NCI-H510A (cell line): ENCODE results near the gene MAGEC1.
"Not testable (repeated sequence)": the region's sequence is repeated elsewhere in the genome, so short reads cannot be mapped to it uniquely, and the experiment has no call there.

Experiments
- DNase-seq: peaks from one replicate; lab custom pipeline; 2025; lab: John Stamatoyannopoulos, UW

MAGEC1 gene, protein sequence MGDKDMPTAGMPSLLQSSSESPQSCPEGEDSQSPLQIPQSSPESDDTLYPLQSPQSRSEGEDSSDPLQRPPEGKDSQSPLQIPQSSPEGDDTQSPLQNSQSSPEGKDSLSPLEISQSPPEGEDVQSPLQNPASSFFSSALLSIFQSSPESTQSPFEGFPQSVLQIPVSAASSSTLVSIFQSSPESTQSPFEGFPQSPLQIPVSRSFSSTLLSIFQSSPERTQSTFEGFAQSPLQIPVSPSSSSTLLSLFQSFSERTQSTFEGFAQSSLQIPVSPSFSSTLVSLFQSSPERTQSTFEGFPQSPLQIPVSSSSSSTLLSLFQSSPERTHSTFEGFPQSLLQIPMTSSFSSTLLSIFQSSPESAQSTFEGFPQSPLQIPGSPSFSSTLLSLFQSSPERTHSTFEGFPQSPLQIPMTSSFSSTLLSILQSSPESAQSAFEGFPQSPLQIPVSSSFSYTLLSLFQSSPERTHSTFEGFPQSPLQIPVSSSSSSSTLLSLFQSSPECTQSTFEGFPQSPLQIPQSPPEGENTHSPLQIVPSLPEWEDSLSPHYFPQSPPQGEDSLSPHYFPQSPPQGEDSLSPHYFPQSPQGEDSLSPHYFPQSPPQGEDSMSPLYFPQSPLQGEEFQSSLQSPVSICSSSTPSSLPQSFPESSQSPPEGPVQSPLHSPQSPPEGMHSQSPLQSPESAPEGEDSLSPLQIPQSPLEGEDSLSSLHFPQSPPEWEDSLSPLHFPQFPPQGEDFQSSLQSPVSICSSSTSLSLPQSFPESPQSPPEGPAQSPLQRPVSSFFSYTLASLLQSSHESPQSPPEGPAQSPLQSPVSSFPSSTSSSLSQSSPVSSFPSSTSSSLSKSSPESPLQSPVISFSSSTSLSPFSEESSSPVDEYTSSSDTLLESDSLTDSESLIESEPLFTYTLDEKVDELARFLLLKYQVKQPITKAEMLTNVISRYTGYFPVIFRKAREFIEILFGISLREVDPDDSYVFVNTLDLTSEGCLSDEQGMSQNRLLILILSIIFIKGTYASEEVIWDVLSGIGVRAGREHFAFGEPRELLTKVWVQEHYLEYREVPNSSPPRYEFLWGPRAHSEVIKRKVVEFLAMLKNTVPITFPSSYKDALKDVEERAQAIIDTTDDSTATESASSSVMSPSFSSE

DNA sequence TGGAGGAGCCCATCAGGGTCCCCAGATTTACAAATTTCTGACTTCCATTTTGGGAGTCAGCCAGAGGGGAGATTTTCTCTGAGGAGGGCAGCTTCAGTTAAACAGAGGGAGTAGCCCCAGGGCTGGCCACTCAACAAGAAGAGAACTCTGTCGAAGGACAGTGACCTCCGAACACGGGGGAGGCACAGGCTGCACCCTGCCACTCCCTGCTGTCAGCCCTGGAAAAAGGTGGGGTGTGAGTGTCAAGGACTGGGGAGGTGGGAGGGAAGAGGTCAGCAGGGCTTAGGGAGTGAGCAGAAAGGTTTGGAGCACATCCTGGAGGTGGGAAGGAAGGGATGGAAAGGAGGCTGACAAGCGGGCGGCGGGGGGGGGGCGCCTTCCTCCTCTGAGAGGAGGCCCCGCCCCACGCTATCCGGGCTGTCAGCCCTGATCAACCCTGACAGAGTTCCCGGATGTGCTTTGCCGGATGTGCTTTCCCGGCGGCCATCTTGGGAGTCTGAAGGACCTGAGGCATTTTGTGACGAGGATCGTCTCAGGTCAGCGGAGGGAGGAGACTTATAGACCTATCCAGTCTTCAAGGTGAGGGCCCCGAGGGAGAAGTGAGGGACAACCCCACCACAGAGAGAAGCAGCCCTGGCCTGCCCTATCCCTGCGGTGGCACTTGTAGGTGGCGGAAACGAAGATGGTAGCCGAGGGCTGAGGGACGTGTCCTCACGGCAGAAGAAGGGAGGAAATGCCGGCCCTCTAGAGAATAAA is at the start of gene MAGEC1:
TSS of gene MAGEC1 (plus strand) at position 495 of the 756 bp plus-strand sequence. CDS start 1,179 bp downstream, outside the sequence.
- DNase-seq = peak; percentile 28

DNA sequence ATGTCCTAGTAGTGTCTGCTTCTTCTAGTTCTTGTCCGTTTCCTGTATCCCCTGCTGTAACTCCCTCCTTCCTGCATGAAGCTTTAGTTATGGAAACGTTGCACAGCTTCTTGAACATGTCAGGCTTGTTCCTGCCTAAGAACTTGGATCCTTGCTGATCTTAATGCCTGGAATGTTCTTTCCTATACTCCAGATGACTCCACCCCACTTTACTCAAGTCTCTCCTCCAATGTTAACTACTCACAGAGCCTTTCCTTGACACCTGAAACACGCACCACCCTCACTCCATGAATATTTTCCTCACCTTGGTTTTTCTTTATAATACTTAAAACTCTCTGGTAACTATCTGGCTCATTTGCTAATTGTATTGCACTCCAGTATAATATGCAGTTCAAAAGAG is 46.2 kb upstream of the MAGEC1 start:
- no peak for DNase-seq

DNA sequence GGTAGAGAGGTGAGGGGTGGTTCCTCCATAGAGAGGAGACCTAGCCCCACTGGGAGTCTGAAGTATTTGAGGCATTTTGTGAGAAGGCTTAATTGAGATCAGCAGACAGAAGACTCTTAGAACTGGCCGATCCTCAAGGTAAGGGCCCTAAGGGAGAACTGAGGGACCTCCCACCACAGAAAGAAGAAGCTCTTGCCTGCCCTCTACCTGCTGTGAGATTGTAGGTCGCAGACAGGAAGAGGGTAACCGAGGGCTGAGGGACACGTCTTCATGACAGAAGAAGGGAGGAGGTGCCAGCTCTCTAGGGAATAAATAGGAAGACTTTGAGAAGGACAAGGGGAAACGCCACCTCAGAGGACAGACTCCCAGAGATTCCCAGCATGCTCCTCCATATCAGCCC is 24.1 kb upstream of the MAGEC1 start:
- DNase-seq = no peak

DNA sequence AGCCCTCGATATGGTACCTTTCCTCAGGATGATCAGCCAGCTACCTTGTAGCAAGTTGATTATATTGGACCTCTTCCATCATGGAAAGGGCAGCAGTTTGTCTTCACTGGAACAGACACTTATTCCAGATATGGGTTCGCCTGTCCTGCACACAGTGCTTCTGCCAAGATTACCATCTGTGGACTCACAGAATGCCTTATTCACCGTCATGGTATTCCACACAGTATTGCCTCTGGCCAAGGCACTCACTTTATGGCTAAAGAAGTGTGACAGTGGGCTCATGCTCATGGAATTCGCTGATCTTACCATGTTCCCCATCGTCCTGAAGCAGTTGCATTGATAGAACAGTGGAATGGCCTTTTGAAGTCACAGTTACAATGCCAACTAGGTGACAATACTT is 14.9 kb upstream of the MAGEC1 start:
- not testable (repeated sequence) for DNase-seq

DNA sequence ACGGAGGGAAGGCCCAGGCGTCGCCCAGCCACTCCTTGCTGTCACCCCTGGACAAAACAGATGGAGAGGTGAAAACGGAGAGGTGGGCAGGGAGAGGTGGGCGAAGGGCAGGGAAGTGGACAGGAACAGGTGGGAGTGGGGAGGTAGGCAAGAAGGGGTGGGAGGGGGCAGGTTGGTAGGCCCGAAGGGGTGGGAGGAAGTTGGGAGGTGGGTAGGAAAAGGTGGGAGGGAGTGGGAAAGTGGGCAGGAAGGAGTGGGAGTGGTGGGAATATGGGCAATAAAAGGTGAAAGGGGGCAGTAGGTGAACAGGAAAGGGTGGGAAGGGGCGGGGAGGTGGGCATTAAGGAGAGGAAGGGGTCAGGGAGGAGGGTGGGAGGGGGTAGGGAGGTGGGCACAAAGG is 9.0 kb upstream of the MAGEC1 start:
- no peak for DNase-seq

DNA sequence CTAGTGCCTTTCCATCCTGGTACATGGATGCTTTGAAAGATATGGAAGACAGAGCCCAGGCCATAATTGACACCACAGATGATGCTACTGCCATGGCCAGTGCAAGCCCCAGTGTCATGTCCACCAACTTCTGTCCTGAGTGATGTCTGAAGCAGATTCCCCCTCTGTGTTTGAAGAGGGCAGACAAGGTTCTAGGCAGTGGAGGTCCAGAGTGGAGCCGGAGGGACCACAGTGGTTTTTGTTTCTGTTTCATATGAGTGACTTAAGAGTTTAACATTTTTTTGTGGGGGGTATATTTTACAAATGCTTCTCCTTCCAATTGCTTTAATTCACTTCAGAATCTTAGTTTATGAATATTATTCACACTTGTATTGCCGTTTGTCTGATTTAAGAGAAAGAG is 6.0 kb upstream of the MAGEC1 start:
- no peak for DNase-seq

DNA sequence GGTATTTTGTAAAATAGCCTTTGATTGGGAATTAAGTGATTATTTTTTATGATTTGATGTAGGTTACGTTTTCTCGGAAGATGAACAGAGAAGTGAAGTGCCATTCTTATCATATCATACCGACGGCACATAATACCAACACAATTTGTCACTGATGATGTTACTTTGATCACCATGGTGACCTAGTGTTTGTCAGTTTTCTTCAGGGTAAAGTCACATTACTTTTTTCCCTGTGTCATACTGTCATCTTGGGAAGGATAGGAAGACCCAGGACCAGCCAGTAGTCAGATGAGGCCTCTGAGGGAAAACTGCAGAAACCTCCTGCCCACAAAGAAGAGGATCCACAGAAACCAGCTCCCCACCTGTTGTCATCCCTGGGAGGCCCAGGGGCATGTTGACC is 1.3 kb upstream of the MAGEC1 start:
- DNase-seq = no peak

DNA sequence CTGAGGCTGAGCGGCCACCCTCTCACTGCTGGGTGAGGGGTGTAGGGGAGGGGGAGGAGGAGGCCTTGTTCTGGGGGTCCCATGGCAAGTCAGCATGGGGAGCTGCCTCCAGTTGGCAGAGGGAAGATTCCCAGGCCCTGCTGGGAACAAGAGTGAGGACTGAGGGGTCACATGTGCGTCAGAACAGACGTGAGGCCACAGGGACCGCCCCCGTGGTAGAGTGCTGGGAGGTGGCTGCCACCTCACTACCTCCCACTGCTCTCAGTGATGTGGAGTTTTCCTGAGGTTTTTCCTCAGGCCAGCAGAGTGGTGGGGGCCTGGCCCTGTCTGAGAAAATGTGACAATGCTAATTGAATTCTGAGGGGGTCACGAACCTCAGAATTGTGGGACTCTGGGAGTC is 568 bp downstream of the MAGEC1 start:
- DNase-seq = no peak

DNA sequence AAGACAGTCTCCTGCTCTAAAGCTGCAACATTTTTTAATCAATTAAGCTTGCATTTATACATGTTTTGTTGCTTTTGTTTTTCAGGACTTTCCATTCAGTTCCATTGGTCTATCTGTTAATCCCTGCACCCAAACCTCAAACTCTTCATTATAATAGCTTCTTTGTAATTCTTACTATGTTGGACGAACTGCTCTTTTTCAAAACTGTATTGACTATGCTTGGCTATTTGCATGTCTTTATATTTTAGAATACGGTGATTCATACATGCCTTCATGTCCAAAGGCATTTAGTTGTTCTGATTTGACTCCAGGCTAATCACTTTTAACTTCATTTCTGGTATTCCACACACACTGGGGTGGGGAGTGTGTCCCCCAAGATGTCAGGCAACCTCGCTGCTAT is 14.1 kb downstream of the MAGEC1 start:
- no peak for DNase-seq

DNA sequence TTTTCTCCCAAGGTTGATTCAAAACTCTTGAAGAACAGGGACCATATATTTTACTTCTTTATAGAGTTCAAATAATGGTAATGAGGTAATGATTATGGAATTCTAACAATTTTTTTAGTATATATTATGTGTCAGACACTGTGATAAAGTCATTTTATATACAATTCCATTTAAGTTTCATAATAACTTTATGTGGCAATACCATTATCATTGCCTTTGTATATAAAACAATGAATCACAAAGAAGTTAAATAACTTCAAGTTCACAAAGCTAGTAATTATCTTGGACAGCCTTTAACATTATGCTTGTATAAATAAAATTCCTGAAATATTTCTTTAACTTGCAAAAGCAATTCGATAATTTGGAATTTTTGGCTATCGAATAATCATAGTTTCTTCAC is 20.6 kb downstream of the MAGEC1 start:
- DNase-seq = no peak

DNA sequence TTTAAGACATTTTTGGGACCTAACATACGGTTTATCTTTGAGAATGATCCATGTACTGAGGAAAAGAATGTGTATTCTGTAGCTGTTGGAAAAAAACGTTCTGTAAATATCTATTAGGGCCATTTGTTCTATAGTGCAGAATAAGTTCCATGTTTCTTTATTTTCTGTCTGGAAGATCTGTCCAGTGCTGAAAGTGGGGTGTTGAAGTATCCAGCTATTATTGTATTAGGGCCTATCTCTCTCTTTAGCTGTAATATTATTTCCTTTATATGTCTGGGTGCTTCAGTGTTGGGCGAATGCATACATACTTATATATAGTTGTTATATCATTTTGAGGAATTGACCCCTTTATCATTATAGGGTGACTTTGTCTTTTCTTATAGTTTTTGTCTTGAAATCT is 24.7 kb downstream of the MAGEC1 start:
- no peak for DNase-seq

DNA sequence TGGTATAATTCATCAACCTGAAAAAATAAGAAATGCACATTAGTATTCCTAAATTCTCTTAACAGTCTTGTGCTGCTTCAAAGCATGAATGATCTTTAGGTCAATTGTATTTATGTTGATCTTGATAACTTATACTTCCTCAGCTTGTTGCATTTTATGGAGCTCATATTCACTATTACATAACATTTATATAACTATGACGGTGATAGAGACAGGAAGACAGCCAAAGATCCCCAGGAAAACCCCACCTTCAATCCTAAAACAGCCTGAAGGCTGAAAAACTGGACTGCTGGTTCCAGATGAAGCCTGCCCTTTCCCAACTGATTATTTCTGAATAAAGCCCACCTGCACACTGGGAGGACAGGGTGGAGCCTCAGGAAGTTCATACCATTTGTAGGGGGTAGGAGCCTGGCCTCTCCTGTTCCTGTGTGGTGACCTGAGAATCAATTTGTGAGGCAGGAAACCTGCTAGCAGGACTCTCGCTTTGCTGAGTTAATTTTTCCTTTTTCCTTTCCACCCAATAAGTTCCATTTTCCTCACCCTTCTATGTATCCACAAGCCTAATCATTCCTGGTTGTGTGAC is 30.5 kb downstream of the MAGEC1 start:
- DNase-seq = no peak

DNA sequence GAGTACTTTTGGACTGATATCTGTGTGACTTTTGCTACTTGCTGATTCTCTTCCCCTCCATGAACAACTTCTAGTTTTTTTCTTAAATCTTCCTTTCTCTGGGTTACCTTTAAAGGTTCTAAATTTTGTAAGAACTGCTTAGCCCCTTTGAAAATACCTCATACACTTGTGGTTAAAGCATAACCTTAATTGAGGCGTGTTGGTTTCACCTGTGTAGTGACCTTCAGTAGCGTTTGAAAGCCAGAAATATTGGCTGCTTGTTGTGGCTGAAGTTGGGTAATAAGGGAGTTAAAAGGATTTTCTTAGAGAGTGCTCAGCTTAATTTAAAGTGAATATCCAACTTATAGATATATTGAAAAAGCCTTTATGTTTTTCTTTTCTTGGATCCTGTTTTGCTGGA is 32.0 kb downstream of the MAGEC1 start:
- no peak for DNase-seq

DNA sequence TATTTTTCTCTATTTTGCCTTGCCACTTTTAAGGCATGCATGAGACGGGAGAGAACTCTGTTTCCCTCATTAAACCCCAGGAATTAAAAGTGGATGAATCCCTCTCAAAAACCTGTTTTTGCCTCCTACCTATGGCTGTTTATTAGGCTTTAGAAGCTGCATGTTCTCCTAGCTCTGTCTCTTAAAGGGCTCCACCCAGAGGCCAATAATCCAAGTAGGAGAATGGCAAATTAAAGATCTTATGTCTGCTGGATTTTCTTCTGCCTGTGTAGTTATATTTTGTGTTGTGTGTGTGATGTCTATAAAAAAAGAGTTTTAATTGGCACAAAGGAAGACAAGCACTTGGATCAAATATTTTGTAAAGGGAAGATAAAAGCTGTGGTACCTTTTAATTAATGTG is 32.4 kb downstream of the MAGEC1 start:
- DNase-seq = no peak

DNA sequence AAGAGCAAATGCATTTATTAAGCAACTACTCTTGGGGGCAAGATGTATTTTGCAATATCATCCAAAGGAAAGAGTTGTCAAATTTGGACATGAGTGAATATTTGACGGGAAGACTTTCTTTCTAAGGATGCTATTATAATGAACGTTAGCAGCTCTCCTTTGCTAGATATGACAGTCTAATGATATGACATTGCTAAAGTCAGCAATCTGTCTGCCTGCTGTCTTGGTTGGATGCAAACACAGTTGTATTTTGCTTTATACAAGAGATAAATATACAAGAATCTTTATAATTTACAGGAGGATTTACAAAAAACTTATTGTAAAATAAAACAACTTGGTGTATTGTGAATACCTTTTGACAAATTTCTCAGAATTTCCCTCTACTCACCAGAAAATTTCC is 37.5 kb downstream of the MAGEC1 start:
- DNase-seq = no peak

DNA sequence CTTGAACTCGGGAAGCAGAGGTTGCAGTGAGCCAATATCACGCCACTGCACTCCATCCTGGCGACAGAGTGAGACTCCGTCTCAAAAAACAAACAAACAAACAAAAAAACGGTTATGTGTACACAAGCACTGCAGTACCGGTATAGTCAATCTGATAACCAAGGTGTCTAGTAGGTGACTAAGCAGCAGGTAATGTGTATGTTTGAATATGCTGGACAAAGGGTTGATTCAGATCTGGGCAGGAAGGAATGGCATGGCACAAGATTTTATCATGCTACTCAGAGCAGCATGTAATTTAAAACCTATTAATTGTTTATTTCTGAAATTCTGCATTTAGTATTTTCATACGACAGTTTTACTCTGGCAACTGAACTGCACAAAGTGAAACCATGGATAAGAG is 41.7 kb downstream of the MAGEC1 start:
- DNase-seq = no peak

DNA sequence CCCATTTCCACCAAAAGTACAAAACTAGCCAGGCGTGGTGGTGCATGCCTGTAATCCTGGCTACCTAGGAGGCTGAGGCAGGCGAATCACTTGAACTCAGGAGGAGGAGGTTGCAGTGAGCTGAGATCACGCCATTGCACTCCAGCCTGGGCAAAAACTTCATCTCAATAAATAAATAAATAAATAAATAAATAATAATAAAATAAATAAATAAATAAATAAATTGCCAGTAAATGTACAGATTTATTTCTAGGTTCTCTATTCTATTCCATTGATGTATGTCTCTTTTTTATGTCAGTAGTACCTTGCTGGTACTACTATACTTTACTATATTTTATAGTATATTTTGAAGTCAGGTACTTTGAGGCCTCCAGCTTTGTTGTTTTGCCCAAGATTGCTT is 43.7 kb downstream of the MAGEC1 start:
- no peak for DNase-seq

DNA sequence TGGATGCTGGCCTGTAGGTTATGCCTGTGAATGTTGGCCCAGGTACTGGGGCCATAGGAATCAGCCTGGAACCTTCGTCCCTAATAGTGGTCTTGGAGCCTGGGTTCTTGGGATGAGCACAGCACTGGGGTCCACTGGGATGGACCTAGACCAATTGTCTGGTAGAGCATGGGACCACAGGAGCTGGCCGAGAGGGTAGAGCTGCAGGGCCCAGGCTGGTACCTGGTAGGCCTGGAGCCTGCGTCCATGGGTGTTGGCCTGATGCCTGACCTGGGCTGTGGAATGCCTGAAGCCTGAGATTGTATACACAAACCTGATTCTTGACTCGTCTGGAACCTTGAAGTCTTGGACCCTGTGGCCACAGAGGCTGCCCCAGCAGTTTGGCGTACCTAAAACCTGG is 48.9 kb downstream of the MAGEC1 start:
- no peak for DNase-seq

DNA sequence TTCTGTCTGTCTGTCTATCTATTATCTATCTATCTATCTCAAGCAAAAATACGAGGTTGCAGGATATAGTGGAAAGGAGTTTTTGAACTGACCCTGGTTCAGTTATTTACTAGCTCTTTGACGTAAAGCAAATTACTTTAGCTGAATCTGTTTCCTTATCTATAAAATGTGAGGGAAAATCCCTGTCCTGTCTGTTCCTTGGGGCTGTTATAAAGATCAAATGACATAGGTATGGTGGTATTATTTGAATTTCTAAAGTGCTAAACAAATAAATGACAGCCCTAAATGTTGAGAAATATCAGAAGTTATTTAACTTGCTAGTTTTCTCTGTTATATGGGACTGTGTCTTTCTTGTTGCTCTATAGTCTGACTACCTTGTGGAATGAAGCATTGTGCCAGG is 55.0 kb downstream of the MAGEC1 start:
- no peak for DNase-seq
